Stimulated activated CD8-positive, alpha-beta memory T cell treated with anti-CD3 and anti-CD28 coated beads, Interleukin-7, amount 100 ng/mL, for 1 hour (primary cell): ENCODE data around the gene SNRNP200.
"Not testable (repeated sequence)": the region's sequence is repeated elsewhere in the genome, so short reads cannot be mapped to it uniquely, and the experiment has no call there.

Experiments used
- DNase-seq, 2 donors: peaks; one replicate each; pipeline ENCODE4 v3.0.0-alpha.2; 2020; ENCODE audit warnings: low read depth in 2 of 2

The SNRNP200 gene

DNA sequence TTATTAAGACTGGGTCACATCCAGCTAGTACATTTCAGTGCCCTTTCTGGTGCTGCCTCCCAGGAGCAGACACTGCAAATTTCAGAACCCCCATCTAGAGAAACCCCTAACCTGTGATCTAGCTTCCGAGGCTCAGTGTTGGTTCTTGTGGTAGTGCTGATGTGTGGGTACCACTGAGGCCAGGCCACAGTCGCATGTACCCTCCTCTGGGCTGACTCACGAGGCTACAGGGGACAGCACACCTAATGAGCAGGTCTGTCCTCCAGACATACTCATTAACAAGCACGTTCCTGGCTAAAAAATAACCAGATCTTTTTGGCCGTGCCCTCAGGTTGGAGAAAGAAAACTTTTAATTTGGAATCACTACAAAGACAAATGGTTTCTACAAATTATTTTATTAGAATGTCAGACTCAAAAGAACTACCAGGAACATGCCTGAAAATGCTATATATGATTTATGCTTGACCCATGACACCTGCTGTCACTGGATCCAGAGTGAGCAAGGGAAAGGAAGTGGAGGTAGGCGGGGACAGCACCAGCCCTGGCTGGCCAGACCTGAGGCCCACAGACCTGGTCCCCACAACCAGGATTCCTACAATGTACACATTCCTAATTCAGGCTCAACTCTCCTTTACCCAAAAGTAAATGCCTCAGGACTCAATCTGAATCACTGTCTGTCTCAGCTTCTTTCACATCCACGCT lies 30.8 kb downstream of the SNRNP200 start:
- DNase-seq, result no peak

DNA sequence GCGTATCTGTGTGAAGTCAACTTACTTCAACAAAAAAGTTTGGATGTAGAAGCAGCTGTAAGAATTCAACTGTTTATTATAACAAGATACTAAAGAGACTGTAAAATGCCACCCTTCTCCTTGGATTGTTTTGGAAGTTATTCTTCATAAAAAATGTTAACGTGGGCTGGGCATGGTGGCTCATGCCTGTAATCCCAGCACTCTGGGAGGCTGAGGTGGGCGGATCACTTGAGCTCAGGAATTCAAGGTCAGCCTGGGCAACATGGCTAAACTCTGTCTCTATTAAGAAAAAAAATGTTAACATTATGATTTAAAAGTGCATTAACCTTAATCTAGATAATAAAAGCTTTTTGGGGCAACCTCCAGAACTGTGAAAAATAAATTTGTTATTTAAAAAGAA lies 31.6 kb downstream of the SNRNP200 start:
- DNase-seq, result no peak

- no peak for DNase-seq
Measured at GRCh38 chr2:96271995-96272394, 33.4 kb downstream of the SNRNP200 start.

GRCh38 chr2:96267159-96267971 lies 38.0 kb downstream of the SNRNP200 start:
- no peak for DNase-seq

DNA sequence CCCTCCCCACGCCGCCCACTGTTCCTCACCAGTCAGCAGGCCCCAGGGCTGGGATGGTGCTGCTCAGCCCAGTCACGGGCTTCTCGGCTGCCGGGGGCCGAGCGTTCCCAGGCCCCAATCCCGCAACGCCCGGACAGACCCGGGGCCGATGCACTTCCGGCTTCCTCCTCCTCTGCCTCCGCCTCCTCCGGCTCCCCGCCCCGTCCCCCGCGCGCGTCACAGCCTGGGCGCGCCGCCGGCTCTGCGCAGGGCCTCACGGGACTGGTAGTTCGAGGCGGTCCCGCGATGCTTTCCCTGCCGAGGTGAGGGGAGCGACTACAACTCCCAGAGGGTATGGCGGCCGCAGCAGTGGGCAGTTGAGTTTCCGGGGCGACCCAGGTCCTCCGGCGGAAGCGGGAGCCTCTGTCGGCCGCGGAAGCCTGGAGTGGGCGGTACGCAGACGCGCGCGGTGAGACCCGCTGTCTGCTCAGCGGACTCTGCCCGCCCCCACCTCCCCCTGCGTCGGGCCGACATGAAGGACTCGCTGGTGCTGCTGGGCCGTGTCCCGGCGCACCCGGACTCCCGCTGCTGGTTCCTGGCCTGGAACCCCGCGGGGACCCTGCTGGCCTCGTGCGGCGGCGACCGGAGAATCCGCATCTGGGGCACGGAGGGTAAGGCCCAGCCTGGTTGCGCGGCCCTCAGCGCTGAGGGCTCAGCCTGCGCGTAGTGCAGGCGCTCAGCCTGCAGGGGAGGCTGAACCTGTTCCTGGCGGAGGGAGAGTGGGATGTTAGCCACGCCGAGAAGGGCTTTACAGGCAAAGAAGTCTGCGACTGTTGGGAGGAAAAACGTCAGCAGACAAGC lies 39.3 kb downstream of the SNRNP200 start, which contains the start of the genes CIAO1 and TMEM127:
TSS of gene CIAO1 (plus strand) at position 386 of the 840 bp plus-strand sequence. CDS start at position 512, 126 bp downstream.
TSS of gene TMEM127 (minus strand) at position 158 of the 840 bp plus-strand sequence. CDS start 616 bp downstream, outside the sequence.
- DNase-seq, result peak; percentile 94 to 97

DNA sequence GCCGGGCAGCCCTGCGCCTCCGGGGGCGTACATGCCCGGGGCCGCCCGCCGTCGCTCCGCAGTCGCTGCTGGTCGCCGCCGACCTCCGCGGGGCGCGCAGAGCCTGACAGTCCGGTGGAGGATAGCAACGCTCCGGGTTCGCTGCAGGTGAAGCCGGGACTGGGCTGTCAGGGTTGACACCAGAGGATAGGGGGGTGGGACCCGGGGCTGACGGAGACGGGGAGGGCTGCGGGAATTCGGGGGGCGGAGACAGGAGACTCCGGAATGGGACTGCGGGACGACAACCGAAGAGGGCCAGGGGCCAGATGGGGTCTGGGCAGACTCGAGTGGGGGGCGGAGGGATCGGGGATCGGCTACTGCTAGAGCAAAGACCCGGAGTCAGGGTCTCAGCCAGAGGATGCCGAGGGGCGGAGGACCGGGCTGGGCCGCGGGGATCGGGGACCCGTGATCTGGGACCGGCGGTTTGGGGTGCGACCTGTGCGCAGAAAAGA lies 40.0 kb downstream of the SNRNP200 start:
- peak; percentile 13 to 15 for DNase-seq

GRCh38 chr2:96264656-96265348 lies 40.5 kb downstream of the SNRNP200 start:
- no peak for DNase-seq

- DNase-seq, result no peak
Measured at GRCh38 chr2:96264086-96264485, 41.3 kb downstream of the SNRNP200 start.

DNA sequence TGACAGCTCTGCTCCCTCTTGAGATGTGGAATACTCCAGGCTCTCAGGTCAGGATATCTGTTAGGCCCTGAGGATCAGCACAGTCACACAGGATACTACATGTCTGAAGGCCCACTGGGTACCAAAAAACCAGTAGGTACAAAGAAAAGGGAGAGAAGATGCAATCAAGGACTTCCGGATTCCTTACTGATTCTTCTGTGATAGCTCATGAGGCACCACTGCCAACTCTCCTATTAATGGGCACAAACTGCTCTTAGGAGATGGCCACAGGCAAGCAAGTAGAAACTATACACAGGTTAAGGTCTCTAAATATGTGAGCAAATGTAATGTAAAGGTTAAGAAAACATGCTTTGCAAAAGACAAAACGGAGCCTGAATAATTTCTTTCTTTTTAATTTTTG lies 43.0 kb downstream of the SNRNP200 start:
- no peak for DNase-seq

GRCh38 chr2:96261328-96262003 lies 43.9 kb downstream of the SNRNP200 start:
- DNase-seq, result no peak

DNA sequence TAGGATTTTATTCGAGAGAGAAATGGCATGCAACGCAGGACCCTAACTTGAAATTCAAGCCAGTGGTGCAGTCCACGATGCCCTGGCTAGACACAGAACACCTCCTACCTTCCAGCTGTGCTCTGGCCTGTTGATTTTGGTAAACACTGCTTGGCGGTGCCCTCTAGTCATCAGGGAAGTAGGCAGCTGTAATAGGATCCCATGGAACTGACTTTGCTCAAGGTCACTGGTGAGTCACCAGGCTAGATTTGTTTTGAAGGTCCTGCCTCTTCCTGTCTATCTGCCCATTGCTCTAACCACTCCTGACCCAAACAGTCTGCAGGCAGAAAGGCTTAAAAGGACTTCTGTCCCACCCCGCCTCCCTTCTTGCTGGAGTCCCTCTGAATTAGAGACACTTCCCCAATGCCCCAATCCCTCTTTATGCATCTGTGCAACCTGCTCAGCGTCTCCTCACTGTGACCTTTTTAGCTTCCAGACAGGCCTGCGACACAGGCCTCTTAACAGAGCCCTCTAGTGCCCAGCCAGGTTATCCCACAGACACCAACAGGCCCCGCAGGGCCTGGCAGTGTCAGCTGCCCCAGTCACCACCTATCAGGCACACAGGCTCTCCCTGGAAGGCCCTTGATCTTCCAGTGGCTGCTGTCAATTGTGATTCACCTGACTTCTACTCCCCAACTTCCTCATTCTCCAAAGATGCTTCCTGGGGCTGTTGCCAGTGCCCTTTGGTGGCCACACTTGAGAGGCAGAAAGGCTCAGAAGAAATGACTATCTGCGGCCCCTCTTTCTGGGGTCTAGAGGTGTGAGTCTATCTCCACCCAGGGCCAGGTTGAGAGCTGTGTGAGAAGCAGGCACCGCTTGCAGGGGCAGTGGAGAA lies 44.7 kb downstream of the SNRNP200 start:
- no peak for DNase-seq

GRCh38 chr2:96259497-96259921 lies 45.8 kb downstream of the SNRNP200 start:
- no peak for DNase-seq

GRCh38 chr2:96258166-96259022 lies 47.0 kb downstream of the SNRNP200 start:
- no peak for DNase-seq

DNA sequence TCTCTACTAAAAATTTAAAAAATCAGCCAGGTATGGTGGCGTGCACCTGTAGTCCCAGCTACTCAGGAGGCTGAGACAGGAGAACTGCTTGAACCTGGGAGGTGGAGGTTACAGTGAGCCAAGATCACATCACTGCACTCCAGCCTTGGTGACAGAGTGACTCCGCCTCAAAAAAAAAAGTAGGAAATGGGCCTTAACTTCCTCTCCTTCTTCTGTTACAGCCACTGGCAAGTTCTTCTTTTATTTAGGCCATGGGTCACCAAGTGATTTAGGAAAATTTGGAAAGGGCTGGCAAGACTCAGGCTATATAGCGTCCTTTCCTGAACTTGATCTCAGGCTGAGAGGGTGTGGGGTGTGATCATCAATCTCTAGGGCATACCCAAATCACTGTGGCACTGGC lies 47.6 kb downstream of the SNRNP200 start:
- DNase-seq, result not testable (repeated sequence)

GRCh38 chr2:96256611-96257113 lies 48.7 kb downstream of the SNRNP200 start:
- DNase-seq, result no peak

DNA sequence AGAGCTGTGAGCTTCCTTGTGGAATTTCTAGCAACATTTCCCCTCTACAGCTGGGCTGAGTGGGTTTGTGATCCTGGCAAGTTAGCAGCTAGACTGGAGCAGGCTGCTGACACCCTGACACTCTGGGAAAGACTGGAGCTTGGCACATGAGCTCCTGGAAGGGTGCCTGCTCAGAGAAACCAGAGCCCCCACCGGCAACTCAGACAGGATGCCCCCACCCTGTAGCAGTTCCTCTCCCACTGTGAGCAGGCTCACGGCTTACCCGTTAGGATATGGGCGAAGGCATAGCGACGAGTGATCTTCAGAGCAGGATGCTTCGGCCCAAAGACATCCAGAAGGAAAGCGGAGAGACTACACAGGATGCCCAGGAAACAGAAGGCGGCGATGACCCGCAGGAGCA lies 50.8 kb downstream of the SNRNP200 start:
- DNase-seq, result no peak

GRCh38 chr2:96253006-96253405 lies 52.3 kb downstream of the SNRNP200 start:
- no peak for DNase-seq

DNA sequence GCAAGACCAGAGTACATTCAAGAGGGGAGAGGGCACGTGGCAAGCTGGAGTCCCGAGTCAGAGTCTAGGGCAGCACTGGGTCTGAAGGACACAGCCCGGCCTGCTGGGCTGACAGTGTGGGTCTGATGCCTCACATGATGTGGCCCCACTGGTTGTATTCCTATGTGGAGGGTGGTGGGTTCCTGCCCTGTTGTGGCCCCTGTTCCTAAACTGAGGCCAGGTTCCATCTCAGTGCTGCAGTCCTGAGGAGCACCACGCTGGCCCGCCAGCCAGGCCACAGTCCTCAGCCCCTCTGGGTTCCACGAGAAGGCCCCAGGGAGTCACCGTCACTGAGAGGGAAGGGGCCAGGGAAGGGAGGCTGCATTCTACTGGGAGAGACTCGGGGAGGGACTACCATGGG lies 52.8 kb downstream of the SNRNP200 start:
- no peak for DNase-seq
